Gastrocnemius medialis (tissue), 4 donors: ENCODE measurements around the gene FLT4.

Source experiments
- POLR2A ChIP-seq, 2 donors: fragments of 450-650 bp; IDR thresholded peaks; one replicate each; pipeline ENCODE4 v1.6.1; 2017; ENCODE audit warnings: antibody characterized with exemption in 2 of 2, mild to moderate bottlenecking in 2 of 2, moderate library complexity in 2 of 2
- TF ChIP-seq, protein P1 (sequence below), 5 experiments: fragments of 450-650 bp in 3 of 5; fragments of 200-600 bp in 2 of 5; sonication (generic) in 2 of 5; IDR thresholded peaks in 4 of 5; conservative IDR thresholded peaks in 1 of 5; 1 replicate in 4 of 5; 2 replicates in 1 of 5; pipeline ENCODE4 v1.5.1; 2016 to 2019; ENCODE audit warnings: antibody characterized with exemption in 5 of 5, mild to moderate bottlenecking in 3 of 5, moderate library complexity in 3 of 5

DNA sequence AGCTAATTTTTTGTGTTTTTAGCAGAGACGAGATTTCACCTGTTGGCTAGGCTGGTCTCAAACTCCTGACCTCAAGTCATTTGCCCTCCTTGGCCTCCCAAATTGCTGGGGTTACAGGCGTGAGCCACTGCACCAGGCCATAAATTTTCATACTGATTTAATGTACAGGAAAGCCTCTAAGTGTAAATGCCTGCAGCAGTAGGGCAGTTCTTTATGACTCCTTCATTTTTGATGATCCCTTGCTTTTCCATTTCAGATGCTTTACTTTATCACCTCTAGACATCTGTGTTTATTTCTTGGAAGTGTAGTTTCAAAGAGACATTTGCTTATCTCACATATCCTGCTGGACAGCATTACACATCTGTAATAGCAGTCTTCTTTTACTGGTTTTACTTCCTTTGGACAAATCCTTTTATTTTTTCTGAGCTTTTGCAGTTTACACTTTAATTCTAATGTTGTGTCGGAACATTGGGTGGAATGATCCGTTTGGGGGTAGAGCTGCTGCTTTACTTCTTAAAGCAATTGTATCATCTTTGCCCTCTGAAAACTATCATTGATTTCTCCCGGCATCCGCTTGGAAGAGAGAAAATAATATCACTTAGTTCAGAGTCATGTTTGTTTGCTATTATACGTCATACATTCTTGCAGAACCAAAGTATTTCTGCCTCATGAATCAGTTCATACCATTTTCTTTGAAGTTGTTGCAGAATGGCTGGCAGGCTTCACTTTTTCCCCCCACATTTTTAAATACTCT lies 94.1 kb downstream of the FLT4 start:
- TF ChIP-seq, protein P1, sequence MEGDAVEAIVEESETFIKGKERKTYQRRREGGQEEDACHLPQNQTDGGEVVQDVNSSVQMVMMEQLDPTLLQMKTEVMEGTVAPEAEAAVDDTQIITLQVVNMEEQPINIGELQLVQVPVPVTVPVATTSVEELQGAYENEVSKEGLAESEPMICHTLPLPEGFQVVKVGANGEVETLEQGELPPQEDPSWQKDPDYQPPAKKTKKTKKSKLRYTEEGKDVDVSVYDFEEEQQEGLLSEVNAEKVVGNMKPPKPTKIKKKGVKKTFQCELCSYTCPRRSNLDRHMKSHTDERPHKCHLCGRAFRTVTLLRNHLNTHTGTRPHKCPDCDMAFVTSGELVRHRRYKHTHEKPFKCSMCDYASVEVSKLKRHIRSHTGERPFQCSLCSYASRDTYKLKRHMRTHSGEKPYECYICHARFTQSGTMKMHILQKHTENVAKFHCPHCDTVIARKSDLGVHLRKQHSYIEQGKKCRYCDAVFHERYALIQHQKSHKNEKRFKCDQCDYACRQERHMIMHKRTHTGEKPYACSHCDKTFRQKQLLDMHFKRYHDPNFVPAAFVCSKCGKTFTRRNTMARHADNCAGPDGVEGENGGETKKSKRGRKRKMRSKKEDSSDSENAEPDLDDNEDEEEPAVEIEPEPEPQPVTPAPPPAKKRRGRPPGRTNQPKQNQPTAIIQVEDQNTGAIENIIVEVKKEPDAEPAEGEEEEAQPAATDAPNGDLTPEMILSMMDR (IDR thresholded peaks at IDR 0.05 in 4 of 5, conservative IDR thresholded peaks at IDR 0.05 in 1 of 5): no peak
- no peak for TF ChIP-seq POLR2A (IDR thresholded peaks at IDR 0.05)
